Stimulated activated CD8-positive, alpha-beta memory T cell treated with anti-CD3 and anti-CD28 coated beads, Interleukin-12 subunit alpha, Interleukin-12 subunit beta, amount 100 ng/mL, for 1 hour (primary cell): ENCODE results near the gene TSPAN9.

Source experiments
- DNase-seq: peaks from one replicate; pipeline ENCODE4 v3.0.0-alpha.2; 2020; ENCODE audit warnings: low read depth

The TSPAN9 gene

DNA sequence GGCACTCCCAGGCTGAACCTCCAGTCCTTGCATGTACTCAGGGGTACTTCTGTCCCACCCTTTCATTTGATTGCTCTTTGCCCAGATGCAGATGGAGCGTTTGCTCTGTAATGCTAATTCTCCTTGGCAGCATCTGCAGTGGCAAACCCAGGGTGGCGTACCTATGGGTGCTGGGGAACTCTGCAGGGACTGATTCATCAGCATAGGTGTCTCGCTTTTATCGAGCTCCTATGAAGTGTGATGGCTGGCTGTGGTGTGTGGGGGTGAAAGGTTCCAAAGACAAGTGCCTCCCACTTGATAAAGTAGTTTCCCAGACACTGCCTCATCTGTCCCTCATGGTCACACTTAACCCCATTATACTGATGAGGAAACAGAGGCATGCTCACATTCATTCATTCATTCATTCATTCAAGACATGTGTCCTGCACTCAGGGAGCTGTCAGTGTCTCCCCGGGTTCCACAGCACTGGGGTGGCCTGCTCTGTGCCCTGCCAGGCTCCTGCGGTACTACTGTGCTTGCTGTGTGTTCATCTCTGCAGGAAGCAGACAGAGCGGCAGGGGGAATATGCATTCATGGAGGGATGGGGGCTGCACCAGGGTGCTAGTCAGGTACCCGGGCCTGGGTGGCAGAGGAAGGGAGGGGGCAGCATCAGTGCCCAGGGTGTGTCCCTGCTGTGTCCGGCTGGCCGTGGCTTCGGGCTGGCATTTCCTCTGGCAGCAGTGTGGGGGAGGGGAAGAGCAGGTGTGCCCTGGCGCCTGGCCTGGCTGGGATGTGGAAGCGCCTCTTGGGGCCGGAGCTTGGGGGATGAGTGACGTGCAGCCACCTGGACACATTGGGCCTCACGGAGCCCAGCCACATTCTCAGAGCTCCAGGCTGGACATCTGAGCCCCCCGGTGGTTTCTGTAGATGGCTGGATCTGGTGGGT is 110.9 kb downstream of the TSPAN9 start:
- no peak for DNase-seq

DNA sequence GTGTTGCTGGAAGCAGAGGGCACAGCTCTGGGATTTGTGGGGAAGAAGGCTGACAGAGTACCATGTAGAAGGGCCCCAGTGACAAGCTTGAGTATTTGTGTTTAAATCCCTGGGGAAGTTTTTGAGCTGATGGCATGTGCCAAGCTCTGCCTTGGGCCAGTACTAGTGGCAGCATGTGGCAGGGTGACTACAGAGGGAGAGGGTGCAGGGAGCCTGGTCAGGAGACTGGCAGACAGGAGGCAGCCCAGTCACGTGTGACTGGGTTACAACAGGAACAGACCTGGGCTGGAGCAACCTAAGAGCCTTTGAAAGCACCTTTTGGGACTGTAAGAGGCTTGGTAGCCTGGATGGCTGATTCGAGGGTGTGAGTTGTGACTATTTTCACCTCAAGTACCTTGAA is 112.1 kb downstream of the TSPAN9 start:
- DNase-seq = no peak

DNA sequence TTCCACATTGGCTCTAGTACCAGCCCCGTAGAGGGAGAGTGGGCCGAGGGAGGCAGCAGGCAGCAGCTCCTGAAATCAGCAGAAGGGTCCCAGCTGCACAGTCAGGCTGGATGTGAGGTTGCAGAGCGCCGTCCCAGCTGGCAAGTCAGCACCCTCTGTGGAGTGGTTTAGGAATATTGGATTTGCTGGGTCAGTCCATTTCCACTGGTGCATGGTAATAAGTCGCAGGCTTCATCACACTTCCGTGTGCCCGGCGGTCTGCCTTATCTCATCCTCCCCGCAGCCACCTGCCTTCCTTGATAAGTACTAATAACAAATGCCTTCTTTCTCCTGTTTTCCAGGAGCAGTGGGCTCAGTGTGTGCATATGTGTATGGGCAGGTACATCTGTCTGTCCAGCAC is 112.9 kb downstream of the TSPAN9 start:
- DNase-seq = no peak

DNA sequence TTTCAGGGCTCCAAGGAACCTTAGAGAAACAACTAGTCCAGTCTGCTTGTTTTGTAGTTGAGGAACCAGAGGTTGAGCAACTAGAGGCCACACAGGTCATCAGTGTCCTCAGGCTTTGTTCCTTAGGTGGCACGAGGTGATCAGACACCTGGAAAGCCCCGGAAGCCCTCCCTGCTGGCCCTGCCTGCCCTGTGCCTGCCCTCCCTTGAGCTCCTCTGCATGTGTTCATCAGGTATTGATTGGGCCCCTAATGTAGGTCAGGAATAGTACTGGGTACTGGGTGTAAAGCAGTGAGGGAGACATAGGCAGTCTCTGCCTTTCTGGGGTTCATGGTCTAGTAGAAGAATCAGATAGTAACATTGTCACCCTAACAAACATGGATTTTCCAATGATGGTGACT is 114.3 kb downstream of the TSPAN9 start:
- no peak for DNase-seq

DNA sequence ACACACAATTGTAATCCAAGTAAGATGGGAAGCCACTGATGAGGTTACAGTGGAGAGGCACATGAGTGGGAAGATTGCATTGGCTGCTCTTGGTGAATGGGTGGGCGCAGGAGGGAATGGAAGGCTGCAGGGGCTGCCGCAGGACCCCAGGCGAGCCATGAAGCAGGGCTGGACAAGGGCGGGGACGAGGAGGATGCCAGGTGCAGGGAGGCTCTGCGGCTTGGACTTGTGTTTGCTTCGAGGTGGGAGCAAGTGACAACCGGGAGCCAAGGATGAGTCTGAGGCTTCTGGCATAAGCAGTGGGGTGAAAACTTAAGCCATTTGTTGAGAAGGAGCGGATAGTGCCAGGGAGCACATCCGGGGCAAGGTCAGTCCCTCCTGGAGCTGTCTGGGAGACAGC is 115.0 kb downstream of the TSPAN9 start:
- no peak for DNase-seq

DNA sequence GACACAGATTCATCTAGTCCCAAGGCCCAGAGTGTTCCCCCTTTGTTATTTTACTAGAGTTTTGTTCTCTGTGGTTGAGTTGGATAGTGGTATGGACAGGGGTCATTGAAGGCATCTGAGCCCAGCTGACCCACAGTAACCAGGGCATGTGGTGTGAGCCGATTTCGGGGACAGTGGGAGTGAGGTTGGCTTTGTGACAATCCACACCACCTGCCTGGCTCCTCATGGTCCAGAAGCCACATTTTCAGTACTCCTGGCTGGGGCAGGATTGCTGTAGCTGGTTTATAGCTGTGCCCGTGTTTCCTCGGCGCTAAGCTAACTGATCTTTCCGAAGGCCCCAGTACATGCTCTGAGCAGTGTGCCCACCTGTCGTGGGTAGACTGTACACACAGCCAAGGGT is 116.0 kb downstream of the TSPAN9 start:
- DNase-seq = no peak

DNA sequence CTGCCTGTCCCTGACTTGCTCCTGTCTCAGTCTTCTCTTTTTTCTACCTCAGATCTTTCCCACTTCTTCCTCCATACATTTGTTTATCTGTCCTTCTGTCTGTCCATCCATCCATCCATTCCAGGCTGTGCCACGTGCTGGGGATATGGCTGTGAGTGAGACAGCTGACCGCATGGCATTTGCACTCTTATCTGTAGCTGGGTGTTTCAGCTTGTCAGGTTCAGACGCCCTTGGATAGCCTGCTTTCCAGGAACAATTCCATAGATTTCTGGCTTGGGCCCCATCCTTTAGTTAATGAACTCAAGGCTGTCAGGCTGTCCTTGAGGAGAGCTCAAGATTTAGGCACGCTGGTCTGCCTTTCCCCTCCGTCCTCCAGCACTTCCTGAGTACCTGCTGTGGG is 116.6 kb downstream of the TSPAN9 start:
- DNase-seq = no peak

DNA sequence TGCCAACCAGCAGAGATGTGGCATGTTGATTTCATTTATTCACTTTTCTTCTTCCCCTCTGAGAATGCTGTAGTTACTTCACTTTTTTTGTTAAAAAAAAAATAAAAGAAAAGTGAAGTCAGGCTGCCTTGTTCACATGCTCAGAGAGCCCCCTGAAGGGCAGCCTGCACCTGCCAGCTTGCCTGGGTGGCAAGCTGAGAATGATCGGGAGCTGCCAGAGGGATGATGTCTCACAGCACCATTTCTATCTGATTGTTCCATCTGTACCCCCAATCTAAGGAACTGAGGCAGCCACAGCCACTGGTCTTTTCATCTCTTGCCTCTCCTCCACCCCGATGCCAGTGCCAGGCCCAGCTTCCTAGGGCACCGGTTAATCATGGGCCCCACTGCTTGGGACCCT is 118.2 kb downstream of the TSPAN9 start:
- DNase-seq = no peak

DNA sequence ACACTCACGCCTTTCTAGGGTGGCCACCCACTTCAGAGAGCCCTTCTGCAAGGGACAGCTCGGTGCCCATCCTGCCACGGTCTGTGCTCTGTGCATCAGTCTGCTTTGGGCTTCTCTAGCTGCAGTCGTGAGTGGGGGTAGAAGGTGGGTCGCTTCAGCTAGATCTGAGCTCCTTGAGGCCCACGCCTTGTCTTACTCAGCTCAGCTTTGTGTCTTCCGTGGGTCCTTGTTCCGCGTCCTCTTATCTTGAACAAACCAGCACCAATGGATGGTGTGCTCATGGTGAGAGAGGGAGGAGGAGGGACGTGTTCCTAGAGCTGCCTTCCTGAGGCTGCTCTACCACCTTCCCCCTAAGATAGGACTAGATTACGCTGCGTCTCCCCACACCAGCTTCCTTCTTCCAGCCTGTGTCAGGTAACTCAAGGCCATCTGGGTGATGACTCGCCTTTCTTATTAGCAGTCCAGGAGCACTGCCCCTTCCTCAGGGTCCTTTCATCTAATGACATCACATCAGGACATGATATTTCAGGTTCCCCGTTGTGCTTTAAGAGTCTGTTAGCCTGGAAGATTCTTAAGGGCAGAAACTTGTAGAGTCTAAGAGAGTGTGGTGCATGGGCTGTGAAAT is 118.8 kb downstream of the TSPAN9 start:
- DNase-seq = no peak

DNA sequence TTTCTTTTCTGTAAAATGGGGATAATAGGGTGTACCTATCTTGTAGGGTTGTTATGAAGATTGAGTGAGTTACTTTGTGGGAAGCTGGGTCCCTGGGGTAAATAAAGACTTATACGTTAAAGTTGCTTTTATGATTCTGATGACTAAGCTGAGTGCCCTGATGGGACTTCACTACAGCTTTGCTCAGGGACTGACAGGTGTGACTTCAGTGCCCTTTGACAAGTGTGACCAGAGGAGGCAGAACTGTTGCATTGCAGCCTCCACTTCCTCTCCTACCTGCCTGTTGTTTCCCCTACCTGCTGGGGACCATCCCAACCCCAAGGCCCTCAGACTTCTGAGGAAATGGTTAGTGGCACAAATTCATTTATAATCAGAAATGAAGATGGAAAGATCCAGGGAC is 119.3 kb downstream of the TSPAN9 start:
- no peak for DNase-seq

DNA sequence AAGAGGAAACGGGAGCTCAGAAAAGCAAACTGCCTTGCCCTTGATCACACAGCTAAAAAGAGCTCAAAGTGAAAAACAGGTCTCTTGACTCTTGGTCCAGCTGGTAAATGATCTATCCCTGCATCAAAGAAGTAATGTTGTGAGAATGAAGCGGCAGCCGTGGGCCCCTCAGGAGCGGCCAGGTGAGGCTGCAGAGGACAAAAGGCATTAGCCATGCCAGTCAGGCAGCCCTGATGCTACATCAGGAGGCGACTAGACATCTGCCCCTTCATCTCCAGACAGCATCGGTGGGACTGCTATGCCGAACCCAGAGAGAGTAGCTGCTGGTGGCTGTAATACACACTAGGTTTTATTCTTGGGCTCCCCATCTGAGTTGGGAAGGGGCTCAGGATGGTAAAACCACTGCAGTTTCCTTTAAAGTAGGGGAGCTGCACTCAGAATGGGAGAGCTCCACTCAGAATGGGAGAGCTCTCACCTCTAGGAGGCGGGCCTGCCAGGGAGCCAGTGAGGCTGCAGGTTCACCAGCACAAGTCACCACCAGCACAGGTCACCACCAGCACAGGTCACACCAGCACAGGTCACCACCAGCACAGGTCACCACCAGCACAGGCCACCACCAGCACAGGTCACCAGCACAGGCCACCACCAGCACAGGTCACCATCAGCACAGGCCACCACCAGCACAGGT is 120.1 kb downstream of the TSPAN9 start:
- no peak for DNase-seq

DNA sequence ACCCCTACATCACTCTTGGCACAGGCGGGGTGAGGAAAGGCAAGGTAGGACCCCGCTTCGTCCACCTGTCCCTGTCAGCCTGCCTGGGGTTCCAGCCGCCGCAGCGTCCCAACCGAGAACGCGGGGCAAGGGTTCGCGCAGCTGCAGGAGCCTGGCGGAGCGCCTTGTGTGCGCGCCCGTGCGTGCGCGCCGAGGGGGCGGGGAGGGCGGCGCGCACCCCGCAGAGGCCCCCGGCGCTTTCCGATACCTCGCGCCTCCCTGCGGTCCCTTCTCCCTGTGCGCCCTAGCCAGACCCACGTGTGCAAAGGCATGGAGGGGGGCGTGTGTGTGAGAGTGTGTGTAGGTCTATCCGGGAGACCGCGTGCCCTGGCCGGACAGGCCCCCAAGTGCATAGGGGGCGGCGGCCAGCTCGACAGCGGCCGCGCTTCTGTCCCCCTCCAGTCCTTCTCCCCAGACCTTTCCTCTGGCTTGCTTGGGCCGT is 122.4 kb downstream of the TSPAN9 start:
- DNase-seq = no peak

DNA sequence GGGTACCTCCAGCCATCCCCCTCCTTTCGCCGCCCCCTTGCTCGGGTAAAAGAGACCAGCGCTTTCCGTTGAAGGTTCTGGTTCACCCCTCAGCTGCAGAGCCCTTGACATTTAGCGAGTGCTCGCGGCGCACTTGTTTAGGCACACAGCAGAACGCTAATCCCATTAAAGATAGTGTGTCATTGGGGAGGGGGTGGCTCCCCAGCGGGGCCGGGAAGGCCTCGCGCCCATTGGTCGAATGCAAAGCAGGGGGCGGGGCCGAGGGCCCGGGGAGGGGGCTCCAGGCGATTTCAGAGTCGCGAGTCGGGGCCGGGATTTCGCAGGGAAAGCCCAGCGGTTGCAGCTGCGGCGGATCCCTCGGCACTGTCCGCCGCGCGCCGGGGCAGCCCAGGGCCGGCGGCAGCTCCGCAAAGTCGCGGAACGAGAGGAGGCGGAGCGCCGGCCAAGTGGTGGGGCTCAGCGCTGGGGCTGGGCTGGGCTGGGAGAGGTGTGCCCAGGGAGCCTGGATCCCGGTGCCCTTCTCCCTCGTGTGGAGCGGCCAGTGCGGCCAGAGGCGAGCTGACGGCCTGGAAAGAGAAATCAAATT is 122.9 kb downstream of the TSPAN9 start:
- no peak for DNase-seq

DNA sequence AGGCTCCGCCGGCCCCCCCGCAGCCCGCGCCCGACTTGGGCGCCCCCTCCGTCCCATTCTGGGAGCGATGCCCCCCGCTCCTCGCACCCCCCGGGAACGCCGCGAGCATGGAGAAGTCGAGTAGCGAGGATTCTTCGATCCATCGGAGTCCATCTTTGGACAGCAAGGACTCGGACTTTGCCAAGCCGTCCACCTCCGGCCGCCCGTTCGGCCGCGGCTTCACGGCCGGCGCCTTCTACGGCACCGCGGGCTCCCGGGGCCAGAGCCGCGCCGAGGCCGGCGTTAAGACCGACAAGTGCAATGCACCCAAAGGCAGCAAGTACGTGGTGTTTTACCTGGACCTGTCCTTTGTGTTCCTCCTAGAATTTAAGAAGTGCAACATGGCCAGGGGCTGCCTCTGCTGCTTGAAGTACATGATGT is 123.6 kb downstream of the TSPAN9 start:
- no peak for DNase-seq

DNA sequence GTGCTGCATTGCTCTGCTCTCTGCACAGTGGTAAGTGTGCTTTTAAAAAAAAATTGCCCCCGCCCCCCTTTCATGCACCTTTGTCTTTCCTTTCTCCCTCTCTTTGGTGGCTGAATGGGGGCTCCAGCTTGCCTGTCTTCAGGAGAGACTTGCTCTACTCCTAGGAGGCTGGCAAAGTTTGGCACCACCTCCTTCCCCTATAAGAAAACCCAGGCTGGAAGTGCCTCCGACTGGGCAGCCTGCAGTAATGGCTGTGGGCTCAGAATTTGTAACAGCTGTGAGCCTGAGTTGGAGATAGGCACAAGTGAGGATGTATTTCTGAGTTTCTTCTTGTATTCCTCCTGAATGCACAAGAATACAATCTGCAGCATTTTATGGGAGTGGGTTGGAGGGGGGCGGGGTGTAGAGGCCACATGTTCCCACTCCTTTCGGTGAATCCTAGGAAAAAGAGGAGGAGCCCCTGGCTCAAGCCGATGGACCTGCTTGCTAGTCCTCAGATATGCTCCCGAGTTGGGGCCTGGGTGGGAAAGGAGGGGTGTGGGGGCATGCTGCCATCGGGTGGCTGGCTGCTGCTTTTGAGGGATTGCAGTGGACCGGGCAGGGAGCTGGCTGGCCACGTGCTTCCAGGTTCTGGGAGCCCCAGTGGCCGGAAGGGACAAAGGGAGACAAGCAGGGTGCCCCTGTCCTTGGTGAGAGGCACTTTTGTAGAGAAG is 124.3 kb downstream of the TSPAN9 start:
- no peak for DNase-seq

DNA sequence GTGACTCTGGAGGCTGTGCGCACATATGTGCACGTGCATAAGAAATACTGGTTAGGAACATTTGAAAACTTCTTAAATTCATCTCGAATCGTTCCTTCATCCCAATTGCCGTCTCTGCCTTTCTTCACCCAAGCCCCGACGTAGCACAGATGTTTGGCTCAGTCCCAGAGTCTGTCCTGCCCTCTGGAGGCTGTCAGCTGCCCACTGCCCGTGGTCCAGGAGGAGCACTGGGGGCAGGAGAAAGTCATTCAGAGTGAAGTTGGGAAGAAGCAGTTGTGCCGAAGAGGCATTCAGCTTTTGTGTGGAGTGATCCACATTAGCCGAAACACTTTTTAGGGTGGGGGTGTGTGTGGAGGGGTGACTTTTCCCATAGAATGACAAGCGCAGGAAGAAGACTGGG is 124.9 kb downstream of the TSPAN9 start:
- no peak for DNase-seq

DNA sequence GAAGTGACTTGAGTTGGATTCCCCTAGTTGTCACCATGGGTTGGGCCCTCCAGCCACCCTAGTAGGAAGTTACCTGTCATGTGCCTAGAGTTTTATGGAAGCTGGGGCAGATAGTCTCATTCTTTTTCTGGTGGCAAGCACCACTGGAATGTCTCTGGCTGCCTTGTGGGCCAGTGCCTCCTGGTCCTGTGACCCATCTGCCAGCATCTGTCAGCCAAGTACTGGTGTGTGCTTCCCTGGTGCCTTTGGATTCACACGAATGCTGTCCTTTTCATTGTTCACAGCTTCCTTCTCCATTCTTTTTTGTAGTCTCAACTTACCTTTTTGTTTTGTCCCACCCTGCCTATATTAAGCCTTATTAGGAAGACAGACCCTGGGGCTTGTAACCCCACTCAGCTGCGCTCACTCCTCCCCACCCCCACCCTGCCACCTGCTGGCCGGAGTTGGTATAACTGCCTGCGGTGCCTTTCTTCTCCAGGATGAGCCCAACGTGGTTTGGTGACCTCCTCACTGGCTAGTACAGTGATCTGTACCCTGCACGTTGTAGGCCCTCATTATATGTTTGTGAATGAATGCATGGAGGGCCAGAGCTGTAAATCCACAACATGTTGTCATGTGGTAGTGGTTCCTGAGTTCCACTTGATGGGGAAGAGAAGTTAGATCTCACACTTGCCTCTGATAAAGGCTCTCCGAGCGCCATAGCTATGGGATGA is 125.7 kb downstream of the TSPAN9 start:
- peak; percentile 26 for DNase-seq

DNA sequence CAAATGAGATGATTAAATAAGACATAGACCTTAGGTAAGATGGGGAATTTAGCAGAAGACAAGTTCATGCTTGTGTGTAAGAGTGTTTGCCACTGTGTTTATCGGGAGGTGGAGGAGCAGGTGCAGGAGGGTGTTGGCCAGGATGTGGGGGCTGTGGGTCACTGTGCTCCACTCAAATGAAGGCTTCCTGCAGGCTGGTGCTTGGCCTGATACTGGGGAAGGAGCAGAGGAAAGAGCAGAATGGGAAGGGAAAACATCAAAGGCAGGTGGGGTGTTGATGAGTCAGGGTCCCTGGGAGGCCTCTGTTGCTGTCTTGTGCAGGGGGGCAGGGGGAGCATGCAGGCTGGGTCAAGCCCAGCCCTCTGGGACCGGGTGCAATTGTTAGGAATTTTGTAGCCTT is 126.5 kb downstream of the TSPAN9 start:
- DNase-seq = no peak

DNA sequence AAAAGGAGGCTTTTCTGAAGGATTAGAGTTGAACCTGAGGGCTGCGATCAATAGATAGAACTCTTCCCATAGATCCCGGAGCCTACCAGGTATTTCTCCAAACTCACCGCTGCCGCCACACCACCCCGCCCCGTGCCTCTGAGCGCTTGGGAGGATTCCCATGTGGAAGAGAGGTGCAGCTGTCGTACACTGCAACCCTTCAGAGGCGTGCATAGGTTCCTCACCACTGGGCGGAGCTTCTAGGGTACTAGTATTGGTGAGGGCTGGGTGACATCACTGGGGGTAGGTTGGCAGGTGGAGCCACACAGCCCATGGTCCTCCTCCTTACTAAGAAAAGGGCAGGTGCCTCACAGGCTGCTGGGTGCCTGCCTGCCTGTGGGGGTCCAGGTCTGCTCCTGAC is 127.0 kb downstream of the TSPAN9 start:
- no peak for DNase-seq

DNA sequence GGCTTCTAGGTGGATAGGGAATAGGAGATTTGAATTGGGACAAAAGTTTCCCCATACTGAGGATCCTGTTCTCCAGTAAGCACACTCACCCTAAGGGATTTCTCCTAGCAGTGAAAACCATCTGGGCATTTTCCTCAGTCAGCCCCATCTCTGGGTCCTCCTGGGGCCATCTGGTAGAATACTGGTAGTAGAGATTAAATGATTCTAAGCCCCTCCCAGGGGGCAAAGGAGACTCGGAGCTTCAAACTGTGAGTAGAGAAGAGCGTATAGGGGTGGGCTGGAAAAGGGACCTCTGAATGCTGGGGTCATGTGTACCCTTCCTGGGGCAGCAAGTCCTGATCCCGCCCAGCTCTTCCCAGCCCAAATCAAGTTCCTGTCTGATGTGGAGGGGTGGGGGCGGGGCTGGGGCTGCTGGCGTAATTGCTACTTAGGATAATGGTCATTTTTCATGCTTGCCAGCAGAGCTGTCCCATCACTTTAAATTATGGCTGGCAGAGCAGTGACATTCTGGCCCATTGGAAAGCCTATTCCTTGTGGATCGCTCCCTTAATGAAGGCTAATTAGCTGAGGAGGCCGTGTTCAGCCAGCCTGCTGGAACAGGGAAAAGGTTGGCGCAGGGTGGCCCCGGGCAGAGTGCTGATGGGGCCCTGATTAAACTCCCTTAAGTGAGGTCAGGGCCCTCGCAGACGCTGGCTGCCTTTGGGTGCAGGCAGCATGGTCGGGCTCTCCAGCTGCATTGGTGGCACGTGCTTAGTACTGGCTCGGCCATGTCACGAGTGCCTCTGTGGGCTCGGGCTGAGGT is 127.8 kb downstream of the TSPAN9 start:
- no peak for DNase-seq
